HG02759 (cell line): Measurements from ENCODE around the gene SLITRK3.
"Not testable (repeated sequence)": the region's sequence is repeated elsewhere in the genome, so short reads cannot be mapped to it uniquely, and the experiment has no call there.

Experiments
- ATAC-seq: cut with Tn5 transposase; IDR thresholded peaks from one replicate; pipeline ENCODE4 v1.9.1; 2021; ENCODE audit warnings: mild to moderate bottlenecking, moderate library complexity; ENCODE audit not compliant: unreplicated experiment

The SLITRK3 gene

GRCh38 chr3:165192610-165193192, 3.5 kb downstream of the SLITRK3 start:
- no peak for ATAC-seq

DNA sequence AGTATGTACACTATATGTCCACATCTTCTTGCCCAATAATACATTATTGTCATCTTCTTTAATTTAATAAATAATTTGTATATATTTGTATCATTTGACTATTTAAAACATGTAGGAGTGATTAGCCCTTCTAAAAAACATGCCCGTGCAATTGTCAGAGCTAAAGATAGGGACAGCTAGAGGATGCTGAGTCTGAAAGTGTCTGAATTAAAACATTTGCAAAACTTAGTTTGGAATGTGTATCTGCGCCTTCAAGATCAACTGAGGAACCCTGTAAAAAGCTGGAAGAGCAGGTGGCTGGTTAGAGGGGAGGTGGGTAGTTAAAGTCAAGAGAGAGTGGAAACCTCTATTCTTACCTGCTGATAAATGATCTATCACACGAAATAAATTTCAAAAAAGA, 4.7 kb downstream of the SLITRK3 start:
- no peak for ATAC-seq

- no peak for ATAC-seq
Observed at GRCh38 chr3:165188452-165188851, 7.7 kb downstream of the SLITRK3 start.

DNA sequence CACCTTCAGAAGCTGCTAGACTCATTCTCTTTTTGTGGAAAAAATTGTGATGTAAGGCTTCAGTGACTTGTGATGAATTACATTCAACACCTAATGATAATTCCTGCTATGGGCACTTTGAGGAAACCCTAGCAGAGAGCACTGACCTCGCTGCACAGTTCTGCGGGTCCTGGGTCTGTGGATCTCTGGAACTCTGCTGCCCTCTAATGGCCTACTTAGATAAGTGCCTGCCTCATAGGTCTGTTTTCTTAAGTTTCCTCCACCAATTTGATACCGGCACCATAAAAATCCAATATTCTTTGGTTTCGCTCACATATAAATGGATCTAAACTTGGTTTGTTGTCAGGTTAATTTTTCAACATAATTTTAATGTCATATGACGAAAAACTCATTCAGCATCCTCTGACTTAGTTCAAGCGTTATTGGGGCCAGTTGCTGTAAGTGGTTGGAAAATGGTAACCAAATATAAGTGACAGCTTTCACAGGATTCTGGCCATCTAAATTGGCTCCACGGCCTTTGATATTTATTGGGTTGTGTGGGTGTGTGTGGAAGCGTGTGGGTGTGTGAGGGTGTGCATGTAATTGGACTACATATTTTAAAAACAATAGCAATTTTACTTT, 10.4 kb downstream of the SLITRK3 start:
- peak; percentile 97 for ATAC-seq

DNA sequence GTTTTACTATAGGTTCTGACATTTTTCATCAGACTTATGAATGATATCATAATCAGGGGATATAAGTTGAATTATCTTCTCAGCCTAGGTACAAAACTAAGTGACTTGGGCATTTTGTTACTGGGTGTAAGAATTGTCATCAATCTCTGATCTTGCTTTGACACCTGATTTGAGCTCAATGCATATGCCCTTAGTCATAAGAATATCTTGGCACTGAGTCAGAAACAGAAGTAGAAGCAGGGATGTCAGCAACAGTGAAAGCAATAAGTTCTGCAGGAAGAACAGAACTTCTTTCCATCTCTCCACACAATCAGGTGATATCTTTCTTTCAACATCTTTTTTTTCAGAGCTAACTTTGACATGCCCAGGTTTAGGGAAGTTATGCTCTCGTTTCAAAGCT, 14.6 kb downstream of the SLITRK3 start:
- ATAC-seq, result no peak

- ATAC-seq, result no peak
Observed at GRCh38 chr3:165170236-165170635, 25.9 kb downstream of the SLITRK3 start.

DNA sequence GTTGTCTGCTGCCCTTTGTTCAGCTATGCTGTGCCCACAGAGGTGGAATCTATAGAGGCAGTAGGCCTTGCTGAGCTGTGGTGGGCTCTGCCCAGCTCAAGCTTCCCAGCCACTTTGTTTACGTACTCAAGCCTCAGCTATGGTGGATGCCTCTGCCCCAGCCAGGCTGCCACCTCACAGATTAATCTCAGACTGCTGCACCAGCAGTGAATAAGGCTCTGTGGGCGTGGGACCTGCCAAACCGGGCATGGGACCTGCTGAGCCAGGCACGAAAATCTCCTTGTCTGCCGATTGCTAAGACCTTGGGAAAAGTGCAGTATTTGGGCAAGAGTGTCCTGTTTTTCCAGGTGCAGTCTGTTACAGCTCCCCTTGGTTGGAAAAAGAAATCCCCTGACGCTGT, 26.8 kb downstream of the SLITRK3 start:
- ATAC-seq, result no peak

DNA sequence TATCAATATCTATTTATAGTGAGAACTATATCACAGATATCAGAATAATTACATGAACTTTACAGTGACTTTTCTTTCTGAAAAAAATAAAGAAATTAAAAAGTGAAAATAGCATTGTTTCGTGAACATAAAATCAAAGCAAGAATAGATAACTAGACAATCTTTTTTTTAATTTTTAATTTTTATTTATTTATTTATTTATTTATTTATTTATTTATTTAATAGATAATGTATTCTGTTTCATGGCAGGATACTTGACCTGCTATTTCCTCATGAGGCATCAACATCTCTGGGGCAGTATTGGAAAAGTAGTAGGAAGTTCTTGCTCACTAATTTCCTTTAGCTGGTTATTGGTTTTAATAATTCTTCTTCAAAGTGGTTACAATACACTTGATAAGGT, 33.3 kb downstream of the SLITRK3 start:
- no peak for ATAC-seq

DNA sequence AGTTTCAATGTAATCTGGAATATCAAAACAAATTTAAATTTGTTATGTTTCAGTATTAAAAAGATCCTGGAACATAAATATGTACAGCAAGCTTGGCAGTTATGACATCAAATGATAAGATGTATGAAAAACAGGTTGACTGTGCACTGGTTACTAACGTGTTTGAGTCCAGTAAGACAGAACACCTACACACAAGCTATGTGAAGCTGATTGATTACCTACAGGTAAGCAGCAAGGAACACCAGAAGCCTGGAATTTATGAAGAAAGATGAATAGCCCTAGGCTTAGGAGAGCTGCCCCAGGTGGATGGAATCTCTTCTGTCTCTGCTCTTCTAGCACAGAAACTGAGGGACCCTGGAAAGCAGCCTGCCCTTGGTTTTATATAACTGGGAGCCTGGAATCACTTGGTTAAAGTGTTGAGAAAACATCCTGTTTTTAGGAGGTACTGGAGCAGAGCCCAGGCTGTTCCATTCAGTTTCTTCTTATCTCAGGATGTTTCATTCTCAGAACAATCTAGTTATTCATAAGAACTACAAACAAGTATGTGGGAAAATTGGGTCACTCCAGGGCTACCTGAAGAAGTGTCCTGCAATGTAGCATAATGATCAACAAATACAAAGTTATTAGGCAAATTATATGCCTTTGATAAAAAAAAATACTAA, 36.3 kb downstream of the SLITRK3 start:
- no peak for ATAC-seq

DNA sequence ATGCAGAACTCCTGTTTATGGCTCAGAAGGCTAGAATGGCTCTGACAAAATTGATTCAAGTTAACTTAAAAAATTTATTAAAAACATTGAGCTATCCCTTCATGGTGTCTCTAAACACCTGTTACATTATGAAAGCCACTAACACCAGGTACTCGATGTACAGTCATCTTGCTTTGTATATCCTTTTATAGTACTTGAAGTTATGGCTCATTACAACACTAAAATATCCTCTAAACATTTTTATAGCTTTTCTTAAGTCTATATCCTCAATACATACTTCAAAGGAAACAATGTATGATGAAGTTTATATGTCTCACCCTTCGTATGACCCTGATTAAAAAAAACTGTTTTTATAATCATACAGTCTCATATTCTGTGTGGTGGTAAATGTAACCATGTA, 38.2 kb downstream of the SLITRK3 start:
- ATAC-seq, result no peak

GRCh38 chr3:165156757-165157420, 39.3 kb downstream of the SLITRK3 start:
- no peak for ATAC-seq

DNA sequence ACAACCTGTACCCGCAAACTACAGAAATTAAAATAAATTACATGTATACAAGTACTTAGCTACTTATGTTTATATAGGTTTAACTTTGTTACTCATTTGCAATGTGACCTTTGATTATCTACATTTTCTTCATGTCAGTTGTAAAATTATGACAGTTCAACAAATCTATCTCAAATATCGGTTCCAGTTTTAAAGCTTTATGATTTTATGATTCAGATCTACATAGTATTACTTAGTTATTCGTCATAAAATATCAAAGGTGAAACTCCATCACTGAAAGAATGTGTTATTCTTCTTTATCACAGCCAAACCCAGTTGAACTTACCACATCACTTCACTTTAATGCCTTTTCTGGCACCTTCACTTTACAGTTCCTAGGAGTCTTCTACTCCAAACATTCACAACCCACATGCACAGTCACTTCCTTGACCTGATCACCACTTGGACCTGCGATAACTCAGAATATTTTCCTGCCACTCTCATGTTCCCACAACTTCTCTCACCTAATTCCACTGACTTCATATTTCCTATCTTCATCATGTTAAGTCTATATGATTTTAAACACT, 47.2 kb downstream of the SLITRK3 start:
- ATAC-seq, result no peak

DNA sequence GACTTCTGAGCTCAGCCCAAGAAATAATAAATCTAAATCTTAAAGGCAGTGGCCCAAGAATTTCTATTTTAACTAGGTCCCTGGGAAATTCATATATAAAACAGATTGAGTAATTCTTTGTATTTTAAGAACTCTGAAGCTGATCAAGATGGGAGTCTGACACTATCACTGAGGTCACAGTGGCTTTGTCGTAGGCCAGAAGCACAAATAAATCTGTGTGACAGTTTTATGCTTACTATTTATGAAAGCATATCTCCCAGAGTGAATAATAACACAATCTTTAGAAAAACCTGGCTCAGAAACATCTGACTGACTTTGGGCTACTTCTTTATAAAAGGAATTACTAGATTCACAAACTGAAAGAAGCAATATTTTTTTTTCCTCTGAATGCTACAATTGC, 51.9 kb downstream of the SLITRK3 start:
- ATAC-seq, result no peak

- ATAC-seq, result not testable (repeated sequence)
Observed at GRCh38 chr3:165139918-165140317, 56.3 kb downstream of the SLITRK3 start.
